GM23338 (cell line): ENCODE measurements around the gene TXNL4B. TPM values are rescaled to one million over a fixed set of nuclear protein-coding genes. Genes with fewer than 3 reads are reported as not detected.

Experiments used
- ATAC-seq: fragments of 200-7000 bp; cut with Tn5 transposase; 3 replicates; pipeline ENCODE4 v1.9.1; 2020
- DNase-seq: peaks from one replicate; pipeline ENCODE4 v3.0.0-alpha.2; 2015; ENCODE audit warnings: low spot score
- H2AFZ ChIP-seq: fragments of 200-600 bp; sonication (generic); 2 replicates; pipeline ENCODE4 v1.8.0; 2016; ENCODE audit warnings: antibody characterized with exemption, mild to moderate bottlenecking, moderate library complexity
- H3F3A ChIP-seq: fragments of 200-600 bp; sonication (generic); replicated peaks from 2 replicates; pipeline ENCODE4 v1.8.0; 2017; ENCODE audit warnings: antibody characterized with exemption, mixed run types, low read depth
- H3K27ac ChIP-seq: fragments of 200-600 bp; sonication (generic); 2 replicates; pipeline ENCODE4 v1.6.1; 2016; ENCODE audit warnings: low read depth
- H3K27me3 ChIP-seq: fragments of 200-600 bp; sonication (generic); 2 replicates; pipeline ENCODE4 v1.8.0; 2016; ENCODE audit warnings: mild to moderate bottlenecking, mixed run types, moderate library complexity; ENCODE audit not compliant: insufficient read depth
- H3K36me3 ChIP-seq: fragments of 200-600 bp; sonication (generic); 2 replicates; pipeline ENCODE4 v1.8.0; 2016; ENCODE audit warnings: mild to moderate bottlenecking; ENCODE audit not compliant: insufficient read depth
- H3K4me1 ChIP-seq: fragments of 200-600 bp; sonication (generic); 2 replicates; pipeline ENCODE4 v1.8.0; 2016; ENCODE audit warnings: mild to moderate bottlenecking, moderate library complexity; ENCODE audit not compliant: insufficient read depth
- H3K4me2 ChIP-seq: fragments of 200-600 bp; sonication (generic); 2 replicates; pipeline ENCODE4 v1.7.1; 2017; ENCODE audit warnings: mixed run types
- H3K4me3 ChIP-seq: fragments of 200-600 bp; sonication (generic); 2 replicates; pipeline ENCODE4 v1.6.1; 2016; ENCODE audit warnings: mixed run types
- H3K79me2 ChIP-seq: fragments of 200-600 bp; sonication (generic); replicated peaks from 2 replicates; pipeline ENCODE4 v1.8.0; 2017; ENCODE audit warnings: mild to moderate bottlenecking; ENCODE audit not compliant: insufficient read depth
- H3K9me2 ChIP-seq: fragments of 200-600 bp; sonication (generic); 2 replicates; pipeline ENCODE4 v1.8.0; 2017; ENCODE audit not compliant: insufficient read depth
- H4K20me1 ChIP-seq: fragments of 200-600 bp; sonication (generic); replicated peaks from 2 replicates; pipeline ENCODE4 v1.8.0; 2017; ENCODE audit warnings: mild to moderate bottlenecking; ENCODE audit not compliant: insufficient read depth
- H3K27ac Mint-ChIP-seq: 2 replicates; pipeline ENCODE4 v1.8.0; 2020; ENCODE audit warnings: inconsistent platforms, mild to moderate bottlenecking, moderate library complexity, mixed read lengths
- H3K27me3 Mint-ChIP-seq: 3 replicates; pipeline ENCODE4 v1.8.0; 2022; ENCODE audit warnings: low read depth, mild to moderate bottlenecking, moderate library complexity, mixed read lengths, inconsistent platforms; ENCODE audit not compliant: insufficient read depth, poor library complexity
- H3K36me3 Mint-ChIP-seq: 3 replicates; pipeline ENCODE4 v1.8.0; 2021; ENCODE audit warnings: low read depth, mild to moderate bottlenecking, inconsistent platforms, moderate library complexity, mixed read lengths
- H3K4me1 Mint-ChIP-seq: 3 replicates; pipeline ENCODE4 v1.8.0; 2020; ENCODE audit warnings: mild to moderate bottlenecking, inconsistent platforms, mixed read lengths
- H3K4me3 Mint-ChIP-seq: 3 replicates; pipeline ENCODE4 v1.8.0; 2021; ENCODE audit warnings: moderate library complexity, mild to moderate bottlenecking, inconsistent platforms, mixed read lengths
- H3K9me3 Mint-ChIP-seq: 3 replicates; pipeline ENCODE4 v1.8.0; 2020; ENCODE audit warnings: moderate library complexity, mild to moderate bottlenecking, inconsistent platforms, mixed read lengths
- CREB1 ChIP-seq: fragments of 250-450 bp; sonication (Bioruptor Pico); IDR thresholded peaks from 2 replicates; pipeline ENCODE4 v1.5.0; 2020; ENCODE audit warnings: low read depth, mild to moderate bottlenecking, moderate library complexity
- CTCF ChIP-seq, 2 experiments: fragments of 200-600 bp in 1 of 2; sonication (generic) in 1 of 2; conservative IDR thresholded peaks; 2 replicates each; pipeline versions ENCODE4 v1.5.1 to v1.6.1; 2016 to 2017; ENCODE audit warnings: antibody characterized with exemption in 2 of 2, low read depth in 2 of 2, mild to moderate bottlenecking in 2 of 2, moderate library complexity in 1 of 2
- EZH2 ChIP-seq: fragments of 200-600 bp; sonication (generic); IDR thresholded peaks from one replicate; pipeline ENCODE4 v1.8.0; 2017; ENCODE audit warnings: antibody characterized with exemption, mild to moderate bottlenecking, low read depth; ENCODE audit not compliant: unreplicated experiment
- EZH2phosphoT487 ChIP-seq: fragments of 200-600 bp; sonication (generic); IDR thresholded peaks from one replicate; pipeline ENCODE4 v1.8.1; 2018; ENCODE audit warnings: antibody characterized with exemption; ENCODE audit not compliant: unreplicated experiment
- JUNB ChIP-seq: IDR thresholded peaks from one replicate; pipeline ENCODE4 v1.6.1; 2016; ENCODE audit warnings: antibody characterized with exemption; ENCODE audit not compliant: unreplicated experiment
- NANOG ChIP-seq: IDR thresholded peaks from 2 replicates; pipeline ENCODE4 v1.6.1; 2016; ENCODE audit warnings: antibody characterized with exemption, borderline replicate concordance
- POLR2AphosphoS5 ChIP-seq: IDR thresholded peaks from 2 replicates; pipeline ENCODE4 v1.6.1; 2016; ENCODE audit warnings: antibody characterized with exemption, low read depth
- REST ChIP-seq: IDR thresholded peaks from one replicate; pipeline ENCODE4 v1.6.1; 2018; ENCODE audit warnings: antibody characterized with exemption; ENCODE audit not compliant: unreplicated experiment
- STAT1 ChIP-seq: IDR thresholded peaks from one replicate; pipeline ENCODE4 v1.6.1; 2016; ENCODE audit warnings: antibody characterized with exemption; ENCODE audit not compliant: unreplicated experiment
- ZNF114 ChIP-seq: fragments of 250-450 bp; sonication (Bioruptor Pico); IDR thresholded peaks from 2 replicates; pipeline ENCODE4 v1.5.0; 2020; ENCODE audit warnings: mild to moderate bottlenecking, moderate library complexity
- ZNF331 ChIP-seq: fragments of 250-450 bp; sonication (Bioruptor Pico); IDR thresholded peaks from 2 replicates; pipeline ENCODE4 v1.5.0; 2020; ENCODE audit warnings: low read depth, mild to moderate bottlenecking, moderate library complexity
- ZNF462 ChIP-seq: fragments of 250-450 bp; sonication (Bioruptor Pico); IDR thresholded peaks from 2 replicates; pipeline ENCODE4 v1.5.0; 2020; ENCODE audit warnings: mild to moderate bottlenecking, moderate library complexity
- long read RNA-seq: library from polyadenylated mRNA; unstranded; transcript quantifications from one replicate; pipeline ENCODE4 v2.0.0, GENCODE V29; 2020; ENCODE audit not compliant: unreplicated experiment
- polyA plus RNA-seq: library from polyadenylated mRNA; unstranded; fragments of >200 nt; fragmentation: Nextera tagmentation; extraction: Ambion mirVana; gene quantifications from 2 replicates; pipeline ENCODE4 v1.2.1, GENCODE V29; 2016
- total RNA-seq: library from RNA; depleted of rRNA; stranded (reverse); fragments of >200 nt; shearing (Covaris generic); gene quantifications from 2 replicates; pipeline ENCODE4 v1.2.3, GENCODE V29; 2014; rRNA removed
- TF ChIP-seq, protein P1 (sequence below): IDR thresholded peaks from 2 replicates; pipeline ENCODE4 v1.6.1; 2016; ENCODE audit warnings: antibody characterized with exemption

The TXNL4B gene
- total RNA-seq (8.9 and 9.0 TPM in 2 replicates), polyA plus RNA-seq (3.7 and 4.6 TPM in 2 replicates)
- long read RNA-seq, partial matches to known transcripts = 0 of 5 reads
- long read RNA-seq, other reads (novel, unspliced or antisense) = 2 of 5 reads

DNA sequence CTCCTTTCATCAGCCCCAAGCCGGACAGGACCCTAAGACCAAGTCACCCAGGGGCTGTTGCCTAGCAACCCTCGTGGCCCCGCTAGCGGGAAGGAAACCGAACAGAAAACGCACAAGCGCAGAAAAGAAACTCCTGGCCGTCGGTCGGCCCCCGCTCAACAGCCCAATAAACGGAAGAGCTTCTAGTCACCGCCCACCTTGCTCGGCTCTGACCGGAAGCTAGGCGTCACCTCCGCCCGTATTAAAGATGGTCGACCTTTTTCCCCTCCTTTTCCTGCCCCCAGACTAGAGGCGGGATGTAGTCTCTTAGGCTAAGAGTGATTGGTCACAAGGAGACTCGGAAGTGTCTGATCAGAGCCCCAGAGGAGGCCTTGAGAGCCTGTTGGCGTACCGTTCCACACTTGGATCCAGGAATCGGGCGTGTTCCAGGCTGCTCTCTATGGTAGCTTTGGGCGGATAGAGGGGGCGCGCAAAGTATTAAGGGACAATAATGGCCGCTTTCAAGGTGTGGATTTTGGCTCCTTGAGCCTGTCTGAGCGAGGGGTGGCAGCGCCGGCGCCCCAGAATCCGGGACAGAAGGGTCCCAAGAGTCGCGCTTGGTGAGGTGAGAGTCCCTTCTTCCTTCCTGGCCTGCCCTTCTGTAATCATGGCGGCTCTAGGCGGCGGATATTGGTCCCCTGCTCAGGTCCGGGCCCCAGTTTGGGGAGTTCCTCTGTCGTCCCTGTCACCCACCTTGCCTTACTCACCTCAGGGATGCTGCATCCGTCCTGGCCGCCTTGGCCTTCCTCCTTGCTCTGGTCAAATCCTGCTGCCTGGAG lies at the start of gene TXNL4B, which contains the start of gene DHX38:
TXNL4B (minus strand) TSS at position 173 of the 818 bp plus-strand sequence. CDS start 2,871 bp downstream, outside the sequence.
DHX38 (plus strand) TSS at position 400 of the 818 bp plus-strand sequence. CDS start 2,311 bp downstream, outside the sequence.
- Mint-ChIP-seq H3K36me3 (peaks cover 37% of the 10 kb centered on the region), H3K4me1 (peaks cover 10% of the 10 kb centered on the region), H3K27me3 (no peaks in the 10 kb centered on the region), H3K27ac (peak within 1 kb of the TSS; percentile 98), H3K4me3 (peak within 1 kb of the TSS; percentile 99), H3K9me3 (no peaks in the 10 kb centered on the region)
- Histone ChIP-seq H3K79me2 (peaks cover 48% of the 10 kb centered on the region), H3K27ac (peak within 1 kb of the TSS; percentile 54; the same call in 1 of the 2 replicates), H4K20me1 (peaks cover 7% of the 10 kb centered on the region; the same call in 1 of the 2 replicates), H3K36me3 (no peaks in the 10 kb centered on the region), H3K4me1 (peaks cover 14% of the 10 kb centered on the region), H2AFZ (peak within 1 kb of the TSS; percentile 38; the same call in 1 of the 2 replicates), H3K27me3 (no peaks in the 10 kb centered on the region), H3K4me2 (peak within 1 kb of the TSS; percentile 99), H3K9me2 (no peaks in the 10 kb centered on the region), H3K4me3 (peak within 1 kb of the TSS; percentile 89), H3F3A (no peaks in the 10 kb centered on the region)
- peak; percentile 99 for DNase-seq
- peak; percentile 98 for ATAC-seq
- TF ChIP-seq REST = no peak
- no peak for TF ChIP-seq EZH2
- TF ChIP-seq, protein P1, sequence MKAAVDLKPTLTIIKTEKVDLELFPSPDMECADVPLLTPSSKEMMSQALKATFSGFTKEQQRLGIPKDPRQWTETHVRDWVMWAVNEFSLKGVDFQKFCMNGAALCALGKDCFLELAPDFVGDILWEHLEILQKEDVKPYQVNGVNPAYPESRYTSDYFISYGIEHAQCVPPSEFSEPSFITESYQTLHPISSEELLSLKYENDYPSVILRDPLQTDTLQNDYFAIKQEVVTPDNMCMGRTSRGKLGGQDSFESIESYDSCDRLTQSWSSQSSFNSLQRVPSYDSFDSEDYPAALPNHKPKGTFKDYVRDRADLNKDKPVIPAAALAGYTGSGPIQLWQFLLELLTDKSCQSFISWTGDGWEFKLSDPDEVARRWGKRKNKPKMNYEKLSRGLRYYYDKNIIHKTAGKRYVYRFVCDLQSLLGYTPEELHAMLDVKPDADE = peak; percentile 92
- TF ChIP-seq EZH2phosphoT487 = no peak
- TF ChIP-seq JUNB = no peak
- TF ChIP-seq POLR2AphosphoS5 = peak; percentile 56; the same call in 1 of the 2 replicates
- peak; percentile 87 for TF ChIP-seq CREB1 (CRISPR knock-in tag)
- TF ChIP-seq ZNF114 (CRISPR knock-in tag) = no peak
- no peak for TF ChIP-seq STAT1
- TF ChIP-seq NANOG = no peak
- TF ChIP-seq ZNF331 = no peak
- TF ChIP-seq ZNF462 (CRISPR knock-in tag) = no peak
- TF ChIP-seq CTCF (conservative IDR thresholded peaks at IDR 0.05; ENCODE audit: low read depth in 2 of 2) = no peak
